ENCODE results near the gene CELF5.

GRCh38 chr19:3268763-3269162 is 44.3 kb downstream of the CELF5 start:
- no peak for TF ChIP-seq RAD21 (IDR thresholded peaks at IDR 0.05; ENCODE audit: low read depth)
- no peak for TF ChIP-seq POLR2AphosphoS5 (IDR thresholded peaks at IDR 0.05; ENCODE audit: low read depth, low read length)

All from HCT116 (cell line).